GM18867 (cell line): ENCODE data around the gene COL20A1.
A peak's percentile ranks its signal among the peaks of the same experiment; 100 is the strongest.
"Not testable (repeated sequence)": the region's sequence is repeated elsewhere in the genome, so short reads cannot be mapped to it uniquely, and the experiment has no call there.

Experiments used
- ATAC-seq: cut with Tn5 transposase; IDR thresholded peaks from one replicate; pipeline ENCODE4 v1.9.1; 2021; ENCODE audit warnings: mild to moderate bottlenecking, moderate library complexity; ENCODE audit not compliant: unreplicated experiment

COL20A1 gene

GRCh38 chr20:63290136-63290676, 2.8 kb upstream of the COL20A1 start:
- ATAC-seq: no peak

DNA sequence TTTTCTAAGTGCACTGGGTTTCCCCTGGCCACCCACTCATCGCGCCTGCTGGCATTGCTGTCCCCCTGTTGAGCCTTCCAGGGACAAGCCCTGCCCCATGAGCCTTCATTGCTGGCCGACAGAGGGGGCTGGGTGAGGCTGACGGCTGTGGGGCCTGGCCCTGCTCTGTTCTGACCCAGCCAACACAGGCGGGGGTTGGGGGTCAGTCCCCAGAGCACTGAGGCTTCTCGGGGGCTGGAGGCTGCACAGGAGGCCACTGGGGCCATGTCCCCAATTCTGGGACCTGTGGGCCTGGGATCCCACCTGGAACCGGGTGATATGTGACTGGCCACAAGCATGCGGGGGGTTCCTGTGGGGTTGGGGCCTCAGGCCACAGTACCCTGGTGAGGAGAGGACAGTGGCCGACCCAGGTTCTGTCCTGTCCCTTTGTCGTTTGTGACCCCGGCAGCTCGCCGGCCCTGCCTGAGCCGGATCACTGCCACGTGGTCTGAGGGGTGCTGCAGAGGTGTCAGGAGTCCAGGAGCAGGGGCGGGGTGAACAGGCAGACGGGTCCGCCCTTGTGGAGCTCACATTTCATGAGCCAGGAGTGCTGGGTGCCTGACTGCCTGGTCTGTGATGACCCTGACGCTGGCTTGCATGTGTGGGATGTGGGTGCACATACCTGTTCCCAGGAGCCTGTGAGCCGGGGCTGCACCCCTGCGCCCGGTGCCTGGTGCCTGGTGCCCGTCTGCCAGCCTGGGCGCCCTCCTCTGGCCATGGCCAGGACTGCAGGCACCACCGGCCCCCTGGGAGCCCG, 2.1 kb upstream of the COL20A1 start:
- peak; percentile 37 for ATAC-seq

DNA sequence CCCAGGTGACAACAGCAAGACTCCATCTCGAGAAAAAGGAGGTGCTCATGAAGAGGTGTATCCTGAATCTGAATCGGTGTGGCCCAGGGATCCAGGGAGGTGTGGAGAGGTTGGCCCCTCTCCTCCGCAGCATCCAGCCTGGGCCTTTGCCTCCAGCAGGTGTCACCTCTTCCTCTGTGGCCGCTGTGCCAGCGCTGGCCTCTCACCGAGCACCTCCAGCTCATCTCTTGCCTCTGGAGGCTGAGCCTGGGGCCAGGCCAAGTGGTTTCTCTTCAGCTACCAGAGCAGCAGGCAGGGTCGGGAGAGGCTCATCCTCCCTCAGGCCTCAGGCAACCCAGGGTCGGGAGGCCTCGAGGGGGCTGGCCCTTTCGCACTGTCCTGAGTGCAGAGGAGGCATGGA, 1.2 kb upstream of the COL20A1 start:
- ATAC-seq: no peak

- ATAC-seq: no peak
These were observed 689 bp upstream of the COL20A1 start for GRCh38 chr20:63292292-63292701.

- no peak for ATAC-seq
These were observed 470 bp downstream of the COL20A1 start for GRCh38 chr20:63293456-63293855.

GRCh38 chr20:63293871-63294535, 1.0 kb downstream of the COL20A1 start:
- no peak for ATAC-seq

- ATAC-seq: no peak
These were observed 1.5 kb downstream of the COL20A1 start for GRCh38 chr20:63294536-63294900.

DNA sequence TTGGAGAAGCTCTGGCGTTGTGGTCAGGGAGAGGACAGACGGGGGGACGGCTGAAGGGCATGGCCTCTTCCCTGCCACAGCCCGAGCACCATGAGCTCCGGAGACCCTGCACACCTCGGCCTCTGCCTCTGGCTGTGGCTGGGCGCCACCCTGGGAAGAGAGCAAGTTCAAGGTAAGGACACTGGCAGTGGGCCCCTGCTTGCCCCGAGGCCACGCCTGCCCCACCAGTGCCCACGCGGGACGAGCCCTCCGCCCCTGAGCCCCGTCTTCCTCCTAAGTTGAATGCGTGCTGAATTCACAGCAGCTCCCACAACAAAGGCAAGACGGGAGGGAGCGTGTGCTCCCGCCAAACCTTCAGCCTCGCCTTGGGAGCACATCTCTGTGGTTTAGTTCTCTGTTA, 2.0 kb downstream of the COL20A1 start:
- ATAC-seq: no peak

DNA sequence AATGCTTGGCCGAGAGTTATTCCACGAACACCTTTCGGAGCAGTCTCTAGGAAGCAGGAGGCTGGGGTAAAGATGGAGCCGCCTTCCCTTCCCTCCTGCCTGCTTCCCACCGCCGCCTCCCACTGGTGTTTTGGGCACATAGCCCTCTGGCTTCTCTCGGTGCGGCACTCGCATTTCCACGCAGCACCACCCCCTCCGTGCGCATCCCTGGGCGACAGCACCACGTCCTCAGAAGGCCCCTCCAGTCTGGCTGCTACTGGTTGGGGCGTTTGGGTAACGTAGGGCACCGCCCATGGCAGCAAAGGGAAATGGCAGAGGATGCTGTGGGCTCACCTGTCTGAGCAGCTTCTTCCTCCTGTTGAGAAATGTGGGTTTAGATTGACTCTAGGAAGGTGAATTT, 2.4 kb downstream of the COL20A1 start:
- no peak for ATAC-seq

DNA sequence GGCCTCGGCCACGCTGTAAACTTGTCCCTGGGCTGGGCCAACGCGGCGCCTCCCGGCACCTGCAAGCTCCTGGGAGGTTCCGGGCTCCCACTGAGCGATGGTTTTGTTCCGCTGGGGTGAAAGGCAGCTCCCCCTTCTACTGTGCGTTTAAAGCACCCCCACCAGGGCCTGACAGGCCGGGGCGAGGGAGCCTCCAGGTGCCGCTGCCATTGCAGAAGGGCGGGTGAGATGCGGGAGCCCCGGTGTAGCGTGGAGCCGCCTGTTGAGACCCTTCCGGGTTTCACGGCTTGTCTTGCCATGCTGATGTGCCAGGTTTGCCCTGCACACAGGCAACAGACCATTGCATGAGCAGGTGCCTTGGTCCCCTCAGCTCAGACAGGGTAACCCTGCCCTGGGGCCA, 2.9 kb downstream of the COL20A1 start:
- no peak for ATAC-seq

GRCh38 chr20:63296531-63297299, 3.7 kb downstream of the COL20A1 start:
- ATAC-seq: no peak

- ATAC-seq: no peak
These were observed 4.4 kb downstream of the COL20A1 start for GRCh38 chr20:63297371-63297781.

GRCh38 chr20:63297796-63298572, 5.0 kb downstream of the COL20A1 start:
- ATAC-seq: no peak

DNA sequence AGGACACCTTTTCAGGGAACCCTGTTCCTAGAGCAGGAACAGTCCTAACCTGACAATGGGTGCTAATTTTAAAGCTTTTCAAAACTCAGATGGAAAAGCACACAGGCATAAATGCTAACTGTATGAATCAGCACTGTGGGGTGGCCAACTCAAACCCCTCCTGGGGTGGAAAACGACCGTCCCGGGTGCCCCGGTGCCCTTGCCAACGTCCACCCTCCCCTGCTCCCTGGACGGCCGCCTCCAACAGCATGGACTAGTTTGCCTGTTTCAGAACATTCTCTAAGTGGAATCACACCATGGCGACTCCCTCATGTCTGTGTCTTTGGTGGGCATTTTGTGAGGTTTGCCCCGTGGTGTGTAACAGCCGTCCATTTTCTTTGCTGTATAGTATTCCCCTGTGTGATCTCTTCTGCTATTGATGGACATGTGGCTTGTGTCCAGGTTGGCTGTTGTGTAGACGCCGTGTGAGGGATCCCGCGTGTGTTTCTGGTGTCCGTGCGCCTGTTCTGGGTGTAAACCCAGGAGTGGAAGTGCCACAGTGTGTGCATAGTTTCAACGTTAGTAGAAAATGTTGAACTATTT, 5.8 kb downstream of the COL20A1 start:
- no peak for ATAC-seq

- ATAC-seq: no peak
These were observed 8.7 kb downstream of the COL20A1 start for GRCh38 chr20:63301671-63302070.

- no peak for ATAC-seq
These were observed 10.2 kb downstream of the COL20A1 start for GRCh38 chr20:63303095-63303666.

GRCh38 chr20:63305393-63305792, 12.4 kb downstream of the COL20A1 start:
- no peak for ATAC-seq

DNA sequence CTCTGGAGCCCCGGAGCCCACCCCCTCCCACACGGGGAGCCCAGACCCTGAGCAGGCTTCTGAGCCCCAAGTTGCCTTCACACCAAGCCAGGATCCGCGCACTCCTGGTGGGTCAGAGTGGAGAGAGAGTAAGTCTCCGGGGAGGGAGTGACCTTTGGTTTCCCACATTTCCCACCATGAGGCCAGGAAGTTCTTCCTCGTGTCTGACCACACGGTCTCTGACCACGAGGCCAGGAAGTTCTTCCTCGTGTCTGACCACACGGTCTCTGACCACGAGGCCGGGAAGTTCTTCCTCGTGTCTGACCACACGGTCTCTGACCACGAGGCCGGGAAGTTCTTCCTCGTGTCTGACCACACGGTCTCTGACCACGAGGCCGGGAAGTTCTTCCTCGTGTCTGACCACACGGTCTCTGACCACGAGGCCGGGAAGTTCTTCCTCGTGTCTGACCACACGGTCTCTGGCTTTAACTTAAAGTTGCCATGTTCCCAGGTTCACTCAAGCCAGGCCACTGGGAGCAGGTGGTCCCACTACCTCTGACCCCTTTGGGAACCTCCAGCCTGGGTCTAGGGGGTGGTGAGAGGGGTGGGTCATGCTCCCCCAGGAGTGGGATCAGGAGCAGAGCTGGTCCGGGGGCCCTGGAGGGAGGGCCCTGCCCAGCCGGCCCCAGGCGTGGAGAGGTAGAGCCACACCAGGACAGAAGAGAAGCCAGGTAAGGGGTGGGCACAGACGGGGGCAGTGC, 13.1 kb downstream of the COL20A1 start:
- ATAC-seq: not testable (repeated sequence)
